GM13977 (cell line): ENCODE measurements around the gene PITX1.

Source experiments
- DNase-seq: peaks from one replicate; pipeline ENCODE4 v3.0.0; 2012; ENCODE audit warnings: low spot score
- in situ Hi-C: fragments of 300-500 bp; cut with MboI; formaldehyde crosslinking; loops from one replicate; pipeline ENCODE4 v1.12.0; 2022; ENCODE audit warnings: low sequenced_read_pairs, low pct_unique_long_range_greater_than_20kb, mixed read lengths, inconsistent platforms; ENCODE audit not compliant: unreplicated experiment
- TF ChIP-seq, protein P1 (sequence below): IDR thresholded peaks from 2 replicates; pipeline ENCODE4 v1.5.1; 2012; ENCODE audit warnings: mild to moderate bottlenecking, control low read depth; ENCODE audit not compliant: insufficient read depth; ENCODE audit errors: extremely low read depth, missing control alignments

Gene PITX1

GRCh38 chr5:135039271-135040033 is 5.4 kb upstream of the PITX1 start:
- TF ChIP-seq, protein P1, sequence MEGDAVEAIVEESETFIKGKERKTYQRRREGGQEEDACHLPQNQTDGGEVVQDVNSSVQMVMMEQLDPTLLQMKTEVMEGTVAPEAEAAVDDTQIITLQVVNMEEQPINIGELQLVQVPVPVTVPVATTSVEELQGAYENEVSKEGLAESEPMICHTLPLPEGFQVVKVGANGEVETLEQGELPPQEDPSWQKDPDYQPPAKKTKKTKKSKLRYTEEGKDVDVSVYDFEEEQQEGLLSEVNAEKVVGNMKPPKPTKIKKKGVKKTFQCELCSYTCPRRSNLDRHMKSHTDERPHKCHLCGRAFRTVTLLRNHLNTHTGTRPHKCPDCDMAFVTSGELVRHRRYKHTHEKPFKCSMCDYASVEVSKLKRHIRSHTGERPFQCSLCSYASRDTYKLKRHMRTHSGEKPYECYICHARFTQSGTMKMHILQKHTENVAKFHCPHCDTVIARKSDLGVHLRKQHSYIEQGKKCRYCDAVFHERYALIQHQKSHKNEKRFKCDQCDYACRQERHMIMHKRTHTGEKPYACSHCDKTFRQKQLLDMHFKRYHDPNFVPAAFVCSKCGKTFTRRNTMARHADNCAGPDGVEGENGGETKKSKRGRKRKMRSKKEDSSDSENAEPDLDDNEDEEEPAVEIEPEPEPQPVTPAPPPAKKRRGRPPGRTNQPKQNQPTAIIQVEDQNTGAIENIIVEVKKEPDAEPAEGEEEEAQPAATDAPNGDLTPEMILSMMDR, result no peak
- in situ Hi-C loops, result no loop called here
- DNase-seq, result no peak

GRCh38 chr5:135038813-135039270 is 4.8 kb upstream of the PITX1 start:
- TF ChIP-seq, protein P1, result no peak
- in situ Hi-C loops, result no loop called here

DNA sequence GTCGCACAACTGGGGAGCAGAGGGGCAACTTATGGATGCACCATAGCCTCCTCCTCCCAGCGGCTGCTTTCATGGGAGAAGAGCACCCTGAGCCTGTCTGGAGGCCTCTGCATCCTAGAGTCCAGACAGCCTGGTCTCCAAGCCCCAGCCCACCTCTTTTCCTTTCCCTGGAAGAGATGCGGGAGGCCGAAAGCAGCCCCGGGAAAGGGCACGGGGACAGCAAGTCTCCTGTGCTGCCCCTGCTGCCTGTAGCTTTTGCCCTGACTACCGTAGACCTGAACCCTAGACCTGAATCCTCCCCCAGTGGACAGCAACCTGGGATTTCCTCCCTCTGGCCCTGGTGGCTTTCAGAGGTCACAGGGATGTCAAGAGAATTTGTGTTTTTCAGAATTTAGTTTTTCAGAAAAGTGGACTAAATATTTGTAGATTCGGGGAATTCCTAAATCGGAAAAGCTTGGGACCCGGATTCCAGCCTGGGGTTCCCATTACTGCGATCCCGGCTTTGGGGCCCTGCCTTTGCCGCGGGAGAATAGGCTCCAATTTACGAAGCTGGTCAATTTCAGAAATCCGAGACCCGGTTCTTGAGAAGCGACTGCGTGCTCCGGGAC is 4.3 kb upstream of the PITX1 start:
- no peak for DNase-seq
- TF ChIP-seq, protein P1, result no peak
- in situ Hi-C loops, result no loop called here

More at GRCh38 chr5:135038813-135039270, 4.8 kb upstream of the PITX1 start:
- no peak for DNase-seq

- in situ Hi-C loops, result no loop called here
- no peak for DNase-seq
- TF ChIP-seq, protein P1, result no peak
Measured at GRCh38 chr5:135037519-135038204, 3.6 kb upstream of the PITX1 start.

- TF ChIP-seq, protein P1, result no peak
- DNase-seq, result no peak
- in situ Hi-C loops, result no loop called here
Measured at GRCh38 chr5:135036405-135036804, 2.4 kb upstream of the PITX1 start.

GRCh38 chr5:135035678-135036030 is 1.6 kb upstream of the PITX1 start:
- no peak for DNase-seq
- in situ Hi-C loops, result no loop called here
- TF ChIP-seq, protein P1, result no peak
